ENCODE measurements around the gene TMEM156. TPM values are rescaled to one million over a fixed set of nuclear protein-coding genes. Genes with fewer than 3 reads are reported as not detected.

Gene TMEM156
- total and polyA plus RNA-seq, 2 donors (not counting 1 experiment from before 2014, with no cell fraction given), result 0.06 to 0.17 TPM

- Histone ChIP-seq H3K9me3 (ENCODE audit: control insufficient read depth, insufficient read depth, low read depth, low read length) (no peaks in the 10 kb centered on the region), H4K20me1 (ENCODE audit: control insufficient read depth, extremely low read depth, insufficient read depth, low read length) (no peaks in the 10 kb centered on the region), H2AFZ (ENCODE audit: low read length) (no peak overlapping the region), H3K36me3 (ENCODE audit: control insufficient read depth, insufficient read depth, low read length) (no peaks in the 10 kb centered on the region), H3K27me3 (ENCODE audit: control insufficient read depth, insufficient read depth, low read length) (no peaks in the 10 kb centered on the region), H3K9ac (ENCODE audit: insufficient read depth, low read length) (no peak overlapping the region), H3K4me2 (ENCODE audit: extremely low read depth, insufficient read depth, low read length) (peak overlapping the region; percentile 88), H3K79me2 (ENCODE audit: control insufficient read depth, insufficient read depth, low read length) (peaks cover 21% of the 10 kb centered on the region), H3K4me1 (ENCODE audit: control insufficient read depth, extremely low read depth, insufficient read depth, low read length) (peaks cover 2% of the 10 kb centered on the region), H3K4me3 (replicated peaks in 1 of 4; ENCODE audit: control extremely low read depth in 1 of 4, insufficient read depth in 1 of 4, low read depth in 3 of 4, low read length in 4 of 4) (peak overlapping the region; percentile 64 to 85 (median 78)), H3K27ac (ENCODE audit: insufficient read depth, low read length) (no peak overlapping the region)
- TF ChIP-seq, protein P1, sequence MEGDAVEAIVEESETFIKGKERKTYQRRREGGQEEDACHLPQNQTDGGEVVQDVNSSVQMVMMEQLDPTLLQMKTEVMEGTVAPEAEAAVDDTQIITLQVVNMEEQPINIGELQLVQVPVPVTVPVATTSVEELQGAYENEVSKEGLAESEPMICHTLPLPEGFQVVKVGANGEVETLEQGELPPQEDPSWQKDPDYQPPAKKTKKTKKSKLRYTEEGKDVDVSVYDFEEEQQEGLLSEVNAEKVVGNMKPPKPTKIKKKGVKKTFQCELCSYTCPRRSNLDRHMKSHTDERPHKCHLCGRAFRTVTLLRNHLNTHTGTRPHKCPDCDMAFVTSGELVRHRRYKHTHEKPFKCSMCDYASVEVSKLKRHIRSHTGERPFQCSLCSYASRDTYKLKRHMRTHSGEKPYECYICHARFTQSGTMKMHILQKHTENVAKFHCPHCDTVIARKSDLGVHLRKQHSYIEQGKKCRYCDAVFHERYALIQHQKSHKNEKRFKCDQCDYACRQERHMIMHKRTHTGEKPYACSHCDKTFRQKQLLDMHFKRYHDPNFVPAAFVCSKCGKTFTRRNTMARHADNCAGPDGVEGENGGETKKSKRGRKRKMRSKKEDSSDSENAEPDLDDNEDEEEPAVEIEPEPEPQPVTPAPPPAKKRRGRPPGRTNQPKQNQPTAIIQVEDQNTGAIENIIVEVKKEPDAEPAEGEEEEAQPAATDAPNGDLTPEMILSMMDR (conservative IDR thresholded peaks at IDR 0.05 in 1 of 2, IDR thresholded peaks at IDR 0.05 in 1 of 2; ENCODE audit: low read depth in 1 of 2, low read length in 2 of 2), result no peak
- no peak for TF ChIP-seq EZH2 (IDR thresholded peaks at IDR 0.05; ENCODE audit: low read length, missing control alignments)
- DNase-seq (ENCODE audit: low read depth in 2 of 2), result peak in 1 of 2 donors; percentile 40
Measured at GRCh38 chr4:39045827-39046221, 13.6 kb upstream of the TMEM156 start.

DNA sequence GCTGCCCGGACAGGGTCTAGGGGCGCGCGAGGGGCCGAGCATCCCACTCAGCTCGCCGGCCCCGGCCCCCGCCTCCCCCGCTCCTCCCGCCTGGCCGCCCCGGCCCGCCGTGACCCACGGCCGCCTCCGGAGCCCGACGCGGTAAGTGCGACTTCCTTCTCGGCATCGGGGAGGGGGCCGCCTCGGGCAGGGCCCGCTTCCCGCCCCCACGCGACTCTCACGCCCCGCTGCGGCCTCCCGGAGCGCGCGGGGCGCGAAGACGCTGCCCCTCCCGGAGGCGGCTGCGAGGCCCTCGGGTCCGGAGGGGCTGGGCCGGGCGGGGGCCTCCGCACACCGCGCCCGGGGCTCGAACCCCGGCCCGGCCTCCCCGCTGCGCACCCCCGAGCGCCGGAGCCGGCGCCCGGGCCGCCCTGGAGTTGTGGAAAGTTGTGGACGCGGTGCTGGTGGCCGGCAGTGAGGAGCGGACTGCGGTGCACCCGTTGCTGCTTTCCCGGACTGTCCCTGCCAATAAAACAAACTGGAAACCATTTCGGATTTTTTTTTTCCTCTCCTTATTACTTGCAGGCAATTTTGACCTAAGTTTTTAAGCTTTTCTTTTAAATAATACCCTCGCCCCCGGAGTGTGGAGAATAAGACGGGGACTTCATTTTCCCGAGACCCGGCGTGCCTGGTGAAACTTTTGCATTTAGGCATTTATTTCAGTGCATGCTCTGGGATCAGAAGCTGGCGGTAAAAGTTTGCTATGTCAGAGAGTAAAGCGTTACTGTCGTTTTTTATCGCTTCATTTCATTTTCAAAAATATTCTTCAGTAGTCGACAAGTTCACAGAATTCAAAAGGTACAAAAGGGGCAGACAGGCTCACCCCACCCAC, 13.0 kb upstream of the TMEM156 start:
- Histone ChIP-seq H2AFZ (ENCODE audit: low read length) (peak overlapping the region; percentile 44), H3K9me3 (ENCODE audit: control insufficient read depth, insufficient read depth, low read depth, low read length) (no peaks in the 10 kb centered on the region), H3K4me3 (replicated peaks in 1 of 4; ENCODE audit: control extremely low read depth in 1 of 4, insufficient read depth in 1 of 4, low read depth in 3 of 4, low read length in 4 of 4) (peak overlapping the region; percentile 64 to 85 (median 78)), H3K4me2 (ENCODE audit: extremely low read depth, insufficient read depth, low read length) (peak overlapping the region; percentile 88), H3K27ac (ENCODE audit: insufficient read depth, low read length) (peak overlapping the region; percentile 56), H3K36me3 (ENCODE audit: control insufficient read depth, insufficient read depth, low read length) (no peaks in the 10 kb centered on the region), H3K27me3 (ENCODE audit: control insufficient read depth, insufficient read depth, low read length) (no peaks in the 10 kb centered on the region), H3K79me2 (ENCODE audit: control insufficient read depth, insufficient read depth, low read length) (peaks cover 21% of the 10 kb centered on the region), H3K9ac (ENCODE audit: insufficient read depth, low read length) (peak overlapping the region; percentile 71), H4K20me1 (ENCODE audit: control insufficient read depth, extremely low read depth, insufficient read depth, low read length) (no peaks in the 10 kb centered on the region), H3K4me1 (ENCODE audit: control insufficient read depth, extremely low read depth, insufficient read depth, low read length) (peaks cover 2% of the 10 kb centered on the region)
- TF ChIP-seq, protein P1 (conservative IDR thresholded peaks at IDR 0.05 in 1 of 2, IDR thresholded peaks at IDR 0.05 in 1 of 2; ENCODE audit: low read depth in 1 of 2, low read length in 2 of 2), result no peak
- TF ChIP-seq EZH2 (IDR thresholded peaks at IDR 0.05; ENCODE audit: low read length, missing control alignments), result no peak
- DNase-seq (ENCODE audit: low read depth in 2 of 2), result no peak

DNA sequence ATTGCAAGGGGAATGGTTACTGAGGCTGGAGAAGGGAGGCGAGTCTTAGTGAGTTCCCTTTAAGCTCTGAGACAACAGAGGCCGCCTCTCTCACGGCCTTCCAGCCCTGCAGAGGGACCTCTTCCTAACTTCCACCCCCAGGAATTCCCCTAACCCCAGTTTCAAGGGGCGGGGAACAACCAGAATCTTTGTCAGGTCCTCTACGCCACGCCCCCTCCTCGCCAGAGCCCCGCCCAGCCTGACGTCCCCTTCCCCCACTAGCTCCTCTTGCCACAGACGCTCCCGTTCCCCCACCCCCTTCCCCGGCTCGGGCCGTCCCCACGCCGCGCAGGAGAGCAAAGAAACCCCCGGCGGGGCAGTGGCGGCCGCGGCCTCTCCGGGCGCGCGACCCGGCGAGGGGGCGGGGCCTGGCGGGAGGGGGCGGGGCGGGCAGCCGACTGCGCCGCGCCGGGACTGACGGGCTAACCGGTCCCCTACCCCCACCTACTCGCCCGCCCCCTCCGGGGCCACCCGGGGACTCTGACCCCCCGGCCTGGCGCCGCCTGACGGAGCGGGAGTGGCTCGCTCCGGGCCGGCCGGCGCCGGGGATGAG, 12.3 kb upstream of the TMEM156 start:
- H2AFZ ChIP-seq (ENCODE audit: low read length), result no peak overlapping the region
- H3K27me3 ChIP-seq (ENCODE audit: control insufficient read depth, insufficient read depth, low read length), result no peaks in the 10 kb centered on the region

More for the DNA sequence above, 12.3 kb upstream of the TMEM156 start:
- Histone ChIP-seq H3K9ac (ENCODE audit: insufficient read depth, low read length) (peak overlapping the region; percentile 71), H3K9me3 (ENCODE audit: control insufficient read depth, insufficient read depth, low read depth, low read length) (no peaks in the 10 kb centered on the region), H3K4me2 (ENCODE audit: extremely low read depth, insufficient read depth, low read length) (peak overlapping the region; percentile 55), H3K27ac (ENCODE audit: insufficient read depth, low read length) (peak overlapping the region; percentile 14), H3K79me2 (ENCODE audit: control insufficient read depth, insufficient read depth, low read length) (peaks cover 20% of the 10 kb centered on the region), H4K20me1 (ENCODE audit: control insufficient read depth, extremely low read depth, insufficient read depth, low read length) (no peaks in the 10 kb centered on the region), H3K4me1 (ENCODE audit: control insufficient read depth, extremely low read depth, insufficient read depth, low read length) (peaks cover 2% of the 10 kb centered on the region), H3K36me3 (ENCODE audit: control insufficient read depth, insufficient read depth, low read length) (no peaks in the 10 kb centered on the region), H3K4me3 (replicated peaks in 1 of 4; ENCODE audit: control extremely low read depth in 1 of 4, insufficient read depth in 1 of 4, low read depth in 3 of 4, low read length in 4 of 4) (peak overlapping the region; percentile 3 to 76 (median 64))
- TF ChIP-seq EZH2 (IDR thresholded peaks at IDR 0.05; ENCODE audit: low read length, missing control alignments), result no peak
- TF ChIP-seq, protein P1 (conservative IDR thresholded peaks at IDR 0.05 in 1 of 2, IDR thresholded peaks at IDR 0.05 in 1 of 2; ENCODE audit: low read depth in 1 of 2, low read length in 2 of 2), result no peak
- DNase-seq (ENCODE audit: low read depth in 2 of 2), result peak; percentile 81 to 88

Data from fibroblast of lung (primary cell).